Measurements from ENCODE around the gene LHFPL2. TPM values are rescaled to one million over a fixed set of nuclear protein-coding genes. Genes with fewer than 3 reads are reported as not detected.

LHFPL2 gene
- total RNA-seq, 1 donor from 2014 or later = 47.6 TPM

GRCh38 chr5:78509884-78510769, 138.4 kb downstream of the LHFPL2 start:
- Mint-ChIP-seq H3K27ac (ENCODE audit: unreplicated experiment) (no peak overlapping the region), H3K9me3 (ENCODE audit: unreplicated experiment) (no peaks in the 10 kb centered on the region), H3K36me3 (ENCODE audit: low read depth, unreplicated experiment) (peaks cover 15% of the 10 kb centered on the region), H3K4me3 (ENCODE audit: unreplicated experiment) (peak overlapping the region; percentile 70), H3K27me3 (ENCODE audit: unreplicated experiment) (peaks cover 2% of the 10 kb centered on the region), H3K4me1 (ENCODE audit: unreplicated experiment) (peaks cover 37% of the 10 kb centered on the region)
- peak; percentile 47 for DNase-seq (ENCODE audit: low spot score)
- TF ChIP-seq CTCF (IDR thresholded peaks at IDR 0.05; ENCODE audit: unreplicated experiment) = no peak

- no peak overlapping the region for H3K27ac Mint-ChIP-seq (ENCODE audit: unreplicated experiment)
- peaks cover 4% of the 10 kb centered on the region for H3K27me3 Mint-ChIP-seq (ENCODE audit: unreplicated experiment)
- H3K4me3 Mint-ChIP-seq (ENCODE audit: unreplicated experiment) = peak overlapping the region; percentile 51
- H3K9me3 Mint-ChIP-seq (ENCODE audit: unreplicated experiment) = no peaks in the 10 kb centered on the region
- DNase-seq (ENCODE audit: low spot score) = no peak
- TF ChIP-seq CTCF (IDR thresholded peaks at IDR 0.05; ENCODE audit: unreplicated experiment) = no peak
- peaks cover 15% of the 10 kb centered on the region for H3K36me3 Mint-ChIP-seq (ENCODE audit: low read depth, unreplicated experiment)
- peaks cover 38% of the 10 kb centered on the region for H3K4me1 Mint-ChIP-seq (ENCODE audit: unreplicated experiment)
Observed at GRCh38 chr5:78509145-78509865, 139.3 kb downstream of the LHFPL2 start.

- no peak overlapping the region for H3K27ac Mint-ChIP-seq (ENCODE audit: unreplicated experiment)
- no peak overlapping the region for H3K4me3 Mint-ChIP-seq (ENCODE audit: unreplicated experiment)
- DNase-seq (ENCODE audit: low spot score) = no peak
- peaks cover 4% of the 10 kb centered on the region for H3K27me3 Mint-ChIP-seq (ENCODE audit: unreplicated experiment)
- TF ChIP-seq CTCF (IDR thresholded peaks at IDR 0.05; ENCODE audit: unreplicated experiment) = no peak
- H3K4me1 Mint-ChIP-seq (ENCODE audit: unreplicated experiment) = peaks cover 35% of the 10 kb centered on the region
- peaks cover 10% of the 10 kb centered on the region for H3K36me3 Mint-ChIP-seq (ENCODE audit: low read depth, unreplicated experiment)
- no peaks in the 10 kb centered on the region for H3K9me3 Mint-ChIP-seq (ENCODE audit: unreplicated experiment)
Observed at GRCh38 chr5:78508186-78508765, 140.3 kb downstream of the LHFPL2 start.

- peaks cover 10% of the 10 kb centered on the region for H3K36me3 Mint-ChIP-seq (ENCODE audit: low read depth, unreplicated experiment)
- H3K27me3 Mint-ChIP-seq (ENCODE audit: unreplicated experiment) = peaks cover 4% of the 10 kb centered on the region
- no peaks in the 10 kb centered on the region for H3K9me3 Mint-ChIP-seq (ENCODE audit: unreplicated experiment)
- no peak overlapping the region for H3K4me3 Mint-ChIP-seq (ENCODE audit: unreplicated experiment)
- peaks cover 34% of the 10 kb centered on the region for H3K4me1 Mint-ChIP-seq (ENCODE audit: unreplicated experiment)
- H3K27ac Mint-ChIP-seq (ENCODE audit: unreplicated experiment) = no peak overlapping the region
- no peak for TF ChIP-seq CTCF (IDR thresholded peaks at IDR 0.05; ENCODE audit: unreplicated experiment)
- DNase-seq (ENCODE audit: low spot score) = no peak
Observed at GRCh38 chr5:78507531-78507930, 141.0 kb downstream of the LHFPL2 start.
